Measurements from ENCODE around the gene SERPINA12. TPM values are rescaled to one million over a fixed set of nuclear protein-coding genes. Genes with fewer than 3 reads are reported as not detected.

Gene SERPINA12
- total RNA-seq, 4 donors from 2014 or later = not detected

GRCh38 chr14:94458096-94458495, 51.2 kb downstream of the SERPINA12 start:
- Histone ChIP-seq H3K9me3 (peaks cover 0 to 31% (median 0%) of the 10 kb centered on the region in 4 donors), H3K4me1 (no peaks in the 10 kb centered on the region), H3K36me3 (no peaks in the 10 kb centered on the region), H3K4me3 (no peak overlapping the region), H3K27ac (no peak overlapping the region), H3K27me3 (no peaks in the 10 kb centered on the region)
- DNase-seq (ENCODE audit: low spot score in 2 of 2) = no peak
- 69 to 90% methylated on average over 1 of the region's 1 CpG for WGBS, 2 donors
- TF ChIP-seq EP300 (IDR thresholded peaks at IDR 0.05) (no peak), CTCF (IDR thresholded peaks at IDR 0.05) (no peak), POLR2A (IDR thresholded peaks at IDR 0.05) (no peak)

- TF ChIP-seq EP300 (IDR thresholded peaks at IDR 0.05) = no peak
- no peak for TF ChIP-seq CTCF (IDR thresholded peaks at IDR 0.05)
- TF ChIP-seq POLR2A (IDR thresholded peaks at IDR 0.05) = no peak
- no peak for DNase-seq (ENCODE audit: low spot score in 2 of 2)
- Histone ChIP-seq H3K4me1 (no peaks in the 10 kb centered on the region), H3K27me3 (no peaks in the 10 kb centered on the region), H3K9me3 (peaks cover 0 to 31% (median 0%) of the 10 kb centered on the region in 4 donors), H3K27ac (no peak overlapping the region), H3K36me3 (no peaks in the 10 kb centered on the region), H3K4me3 (no peak overlapping the region)
- WGBS, 2 donors = 0 to 21% methylated on average over 1 of the region's 1 CpG
Measured at GRCh38 chr14:94455928-94456327, 53.3 kb downstream of the SERPINA12 start.

GRCh38 chr14:94451826-94452225, 57.4 kb downstream of the SERPINA12 start:
- Histone ChIP-seq H3K4me1 (no peaks in the 10 kb centered on the region), H3K36me3 (no peaks in the 10 kb centered on the region), H3K27ac (no peak overlapping the region), H3K4me3 (no peak overlapping the region), H3K27me3 (no peaks in the 10 kb centered on the region), H3K9me3 (peaks cover 0 to 7% (median 0%) of the 10 kb centered on the region in 4 donors)
- TF ChIP-seq EP300 (IDR thresholded peaks at IDR 0.05) (no peak), CTCF (IDR thresholded peaks at IDR 0.05) (no peak), POLR2A (IDR thresholded peaks at IDR 0.05) (no peak)
- WGBS, 2 donors = 29 to 39% methylated on average over 3 of the region's 3 CpGs
- DNase-seq (ENCODE audit: low spot score in 2 of 2) = no peak

- Histone ChIP-seq H3K4me3 (no peak overlapping the region), H3K27me3 (no peaks in the 10 kb centered on the region), H3K4me1 (no peaks in the 10 kb centered on the region), H3K9me3 (peaks cover 0 to 5% (median 0%) of the 10 kb centered on the region in 4 donors), H3K27ac (no peak overlapping the region), H3K36me3 (no peaks in the 10 kb centered on the region)
- DNase-seq (ENCODE audit: low spot score in 2 of 2) = no peak
- WGBS, 2 donors = 11 to 17% methylated on average over 8 of the region's 8 CpGs
- no peak for TF ChIP-seq POLR2A (IDR thresholded peaks at IDR 0.05)
- TF ChIP-seq EP300 (IDR thresholded peaks at IDR 0.05) = no peak
- TF ChIP-seq CTCF (IDR thresholded peaks at IDR 0.05) = no peak
Measured at GRCh38 chr14:94451091-94451771, 58.0 kb downstream of the SERPINA12 start.

- no peaks in the 10 kb centered on the region for H3K4me1 ChIP-seq
- DNase-seq (ENCODE audit: low spot score in 2 of 2) = no peak
- TF ChIP-seq CTCF (IDR thresholded peaks at IDR 0.05) (no peak), EP300 (IDR thresholded peaks at IDR 0.05) (no peak), POLR2A (IDR thresholded peaks at IDR 0.05) (no peak)
- H3K27me3 ChIP-seq = no peaks in the 10 kb centered on the region
- H3K27ac ChIP-seq = no peak overlapping the region
- 64 to 76% methylated on average over 3 of the region's 3 CpGs for WGBS, 2 donors
- H3K4me3 ChIP-seq = no peak overlapping the region
- no peaks in the 10 kb centered on the region for H3K36me3 ChIP-seq
- peaks cover 0 to 5% (median 0%) of the 10 kb centered on the region in 4 donors for H3K9me3 ChIP-seq
Measured at GRCh38 chr14:94450722-94451090, 58.6 kb downstream of the SERPINA12 start.
